ENCODE results near the gene PCDH15.

DNA sequence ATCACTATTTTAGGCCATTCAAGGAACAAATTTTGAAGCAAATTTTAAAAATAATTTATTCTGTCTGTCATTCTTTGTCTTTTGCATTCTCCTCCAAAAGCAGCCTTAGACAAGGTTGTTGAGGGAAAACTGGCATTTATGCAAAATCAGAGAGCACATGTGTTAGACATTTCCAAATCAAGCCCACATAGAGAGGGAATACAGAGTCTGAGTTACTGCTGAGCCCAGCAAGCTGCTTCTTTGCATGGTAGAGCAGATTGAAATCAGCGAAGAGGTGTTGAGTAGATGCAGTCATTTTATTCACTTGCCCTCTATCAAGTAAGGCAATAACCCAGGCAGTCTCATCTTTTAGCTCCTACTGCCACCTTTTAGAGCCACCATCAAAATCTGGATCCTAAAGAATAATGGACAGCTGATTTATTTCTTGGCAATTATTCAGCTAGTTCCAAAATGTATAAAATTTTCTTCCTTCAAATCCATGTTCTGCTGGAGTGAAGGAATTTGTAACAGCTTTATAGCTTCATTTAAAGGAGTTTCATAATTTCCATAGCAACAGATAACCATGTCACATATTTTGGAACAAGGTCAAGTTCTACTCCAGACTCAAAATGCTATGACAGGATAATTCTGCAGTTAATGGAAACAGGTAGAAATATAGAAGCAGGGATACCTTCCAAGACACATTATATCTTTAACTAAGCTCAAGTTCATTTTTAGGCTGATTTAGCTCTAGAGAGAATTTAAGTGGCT is 7.3 kb upstream of the PCDH15 start:
- TF ChIP-seq POLR2A (IDR thresholded peaks at IDR 0.05), result no peak
- TF ChIP-seq, protein P1, sequence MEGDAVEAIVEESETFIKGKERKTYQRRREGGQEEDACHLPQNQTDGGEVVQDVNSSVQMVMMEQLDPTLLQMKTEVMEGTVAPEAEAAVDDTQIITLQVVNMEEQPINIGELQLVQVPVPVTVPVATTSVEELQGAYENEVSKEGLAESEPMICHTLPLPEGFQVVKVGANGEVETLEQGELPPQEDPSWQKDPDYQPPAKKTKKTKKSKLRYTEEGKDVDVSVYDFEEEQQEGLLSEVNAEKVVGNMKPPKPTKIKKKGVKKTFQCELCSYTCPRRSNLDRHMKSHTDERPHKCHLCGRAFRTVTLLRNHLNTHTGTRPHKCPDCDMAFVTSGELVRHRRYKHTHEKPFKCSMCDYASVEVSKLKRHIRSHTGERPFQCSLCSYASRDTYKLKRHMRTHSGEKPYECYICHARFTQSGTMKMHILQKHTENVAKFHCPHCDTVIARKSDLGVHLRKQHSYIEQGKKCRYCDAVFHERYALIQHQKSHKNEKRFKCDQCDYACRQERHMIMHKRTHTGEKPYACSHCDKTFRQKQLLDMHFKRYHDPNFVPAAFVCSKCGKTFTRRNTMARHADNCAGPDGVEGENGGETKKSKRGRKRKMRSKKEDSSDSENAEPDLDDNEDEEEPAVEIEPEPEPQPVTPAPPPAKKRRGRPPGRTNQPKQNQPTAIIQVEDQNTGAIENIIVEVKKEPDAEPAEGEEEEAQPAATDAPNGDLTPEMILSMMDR (IDR thresholded peaks at IDR 0.05), result no peak
